ENCODE data around the gene SMOC2. TPM values are rescaled to one million over a fixed set of nuclear protein-coding genes. Genes with fewer than 3 reads are reported as not detected.

SMOC2 gene
- polyA plus RNA-seq, 1 of the 3 experiments (the other 2 are of a cell fraction): not detected

GRCh38 chr6:168441434-168442391 lies 729 bp downstream of the SMOC2 start:
- H3K9me2 ChIP-seq: no peaks in the 10 kb centered on the region
- H3K4me2 ChIP-seq: no peak overlapping the region

GRCh38 chr6:168442646-168443045 lies 1.7 kb downstream of the SMOC2 start:
- H3K27me3 ChIP-seq (ENCODE audit: insufficient read depth): no peaks in the 10 kb centered on the region
- no peak for TF ChIP-seq RAD21 (IDR thresholded peaks at IDR 0.05; ENCODE audit: low read length)
- H3K9me2 ChIP-seq: no peaks in the 10 kb centered on the region
- no peaks in the 10 kb centered on the region for H3K36me3 ChIP-seq (replicated peaks in 1 of 2; ENCODE audit: control insufficient read depth in 1 of 2, insufficient read depth in 2 of 2, low read length in 1 of 2)
- H3K4me2 ChIP-seq: no peak overlapping the region
- no peak for DNase-seq
- no peaks in the 10 kb centered on the region for H4K20me1 ChIP-seq (ENCODE audit: insufficient read depth)
- H3K4me1 ChIP-seq (ENCODE audit: control insufficient read depth in 1 of 2, insufficient read depth in 2 of 2, low read depth in 1 of 2, low read length in 1 of 2): peaks cover 0 to 2% of the 10 kb centered on the region in 2 experiments; a peak in 1 of 4 replicates
- WGBS (ENCODE audit: low lambda C conversion rate): 33% methylated on average over 5 of the region's 5 CpGs
- no peak overlapping the region for H3K4me3 ChIP-seq (ENCODE audit: low read depth in 2 of 2, low read length in 1 of 2)
- no peaks in the 10 kb centered on the region for H3K9me3 ChIP-seq
- no peak overlapping the region for H3K27ac ChIP-seq (ENCODE audit: low read depth in 2 of 2, low read length in 1 of 2)
- POLR2A ChIA-PET: no interaction called here
- H2AFZ ChIP-seq (ENCODE audit: low read depth): no peak overlapping the region
- no peaks in the 10 kb centered on the region for H3F3A ChIP-seq (replicated peaks; ENCODE audit: insufficient read depth)
- CTCF ChIA-PET: interaction anchor here (0.6 to 2.9 kb wide), 3 partner anchors 10 to 73 kb away, joined by 4 to 8 read pairs (median 4); no protein-coding TSS in a partner anchor
- no peak overlapping the region for H3K9ac ChIP-seq
- no peaks in the 10 kb centered on the region for H3K79me2 ChIP-seq (ENCODE audit: insufficient read depth)

More at GRCh38 chr6:168441434-168442391, 729 bp downstream of the SMOC2 start:
- H3K27me3 ChIP-seq (ENCODE audit: insufficient read depth): no peaks in the 10 kb centered on the region
- H2AFZ ChIP-seq (ENCODE audit: low read depth): no peak overlapping the region
- CTCF ChIA-PET: interaction anchor here (0.8 to 2.9 kb wide), 3 partner anchors 10 to 86 kb away, joined by 3 to 8 read pairs (median 3); no protein-coding TSS in a partner anchor
- DNase-seq: peak; percentile 57
- no peak overlapping the region for H3K27ac ChIP-seq (ENCODE audit: low read depth in 2 of 2, low read length in 1 of 2)
- H3K4me3 ChIP-seq (ENCODE audit: low read depth in 2 of 2, low read length in 1 of 2): peak overlapping the region in 1 of 2 experiments; percentile 34; a peak in 1 of 4 replicates
- H3F3A ChIP-seq (replicated peaks; ENCODE audit: insufficient read depth): no peaks in the 10 kb centered on the region
- POLR2A ChIA-PET: no interaction called here
- no peaks in the 10 kb centered on the region for H3K79me2 ChIP-seq (ENCODE audit: insufficient read depth)
- H4K20me1 ChIP-seq (ENCODE audit: insufficient read depth): no peaks in the 10 kb centered on the region
- TF ChIP-seq RAD21 (IDR thresholded peaks at IDR 0.05; ENCODE audit: low read length): no peak
- no peak for TF ChIP-seq YY1 (IDR thresholded peaks at IDR 0.05; ENCODE audit: low read depth)
- TF ChIP-seq EZH2phosphoT487 (IDR thresholded peaks at IDR 0.05; ENCODE audit: borderline replicate concordance, low read depth): no peak
- no peaks in the 10 kb centered on the region for H3K36me3 ChIP-seq (replicated peaks in 1 of 2; ENCODE audit: control insufficient read depth in 1 of 2, insufficient read depth in 2 of 2, low read length in 1 of 2)
- H3K9ac ChIP-seq: no peak overlapping the region
- H3K4me1 ChIP-seq (ENCODE audit: control insufficient read depth in 1 of 2, insufficient read depth in 2 of 2, low read depth in 1 of 2, low read length in 1 of 2): peaks cover 0 to 2% of the 10 kb centered on the region in 2 experiments; a peak in 1 of 4 replicates
- WGBS (ENCODE audit: low lambda C conversion rate): 45% methylated on average over 27 of the region's 87 CpGs
- H3K9me3 ChIP-seq: no peaks in the 10 kb centered on the region

DNA sequence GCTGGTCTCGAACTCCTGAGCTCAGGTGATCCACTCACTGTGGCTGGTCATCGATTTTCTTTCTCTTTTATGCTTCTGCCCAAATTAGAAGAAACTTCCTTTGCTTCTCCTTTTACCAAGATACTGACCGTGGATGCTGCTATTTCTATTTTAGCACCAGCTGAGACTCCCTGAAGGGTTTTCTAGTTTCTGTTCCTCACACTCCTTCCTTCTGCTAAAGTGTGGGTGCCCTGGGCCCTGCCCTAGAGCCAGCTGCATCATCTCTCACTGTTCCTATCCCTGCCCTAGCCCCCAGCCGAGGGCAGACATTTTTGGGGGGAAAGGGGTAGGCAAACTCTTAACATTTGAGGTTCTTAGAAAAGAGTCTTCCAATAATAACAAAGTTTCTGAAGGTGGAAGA lies 6.3 kb downstream of the SMOC2 start:
- no peaks in the 10 kb centered on the region for H3K27me3 ChIP-seq (ENCODE audit: insufficient read depth)
- H3K9ac ChIP-seq: no peak overlapping the region
- no peaks in the 10 kb centered on the region for H3K9me3 ChIP-seq
- POLR2A ChIA-PET: no interaction called here
- DNase-seq: no peak
- H2AFZ ChIP-seq (ENCODE audit: low read depth): no peak overlapping the region
- H3K27ac ChIP-seq (ENCODE audit: low read depth in 2 of 2, low read length in 1 of 2): no peak overlapping the region
- H3K4me1 ChIP-seq (ENCODE audit: control insufficient read depth in 1 of 2, insufficient read depth in 2 of 2, low read depth in 1 of 2, low read length in 1 of 2): no peaks in the 10 kb centered on the region
- H3K4me3 ChIP-seq (ENCODE audit: low read depth in 2 of 2, low read length in 1 of 2): no peak overlapping the region
- no peaks in the 10 kb centered on the region for H4K20me1 ChIP-seq (ENCODE audit: insufficient read depth)
- CTCF ChIA-PET: no interaction called here
- H3K4me2 ChIP-seq: no peak overlapping the region
- no peaks in the 10 kb centered on the region for H3K36me3 ChIP-seq (replicated peaks in 1 of 2; ENCODE audit: control insufficient read depth in 1 of 2, insufficient read depth in 2 of 2, low read length in 1 of 2)
- no peaks in the 10 kb centered on the region for H3F3A ChIP-seq (replicated peaks; ENCODE audit: insufficient read depth)
- no peaks in the 10 kb centered on the region for H3K9me2 ChIP-seq
- H3K79me2 ChIP-seq (ENCODE audit: insufficient read depth): no peaks in the 10 kb centered on the region
- WGBS (ENCODE audit: low lambda C conversion rate): 18% methylated on average over 4 of the region's 4 CpGs
- TF ChIP-seq MXI1 (IDR thresholded peaks at IDR 0.05; ENCODE audit: low read depth, low read length) (no peak), ELF1 (IDR thresholded peaks at IDR 0.05) (no peak), EZH2phosphoT487 (IDR thresholded peaks at IDR 0.05; ENCODE audit: borderline replicate concordance, low read depth) (no peak), CHD2 (IDR thresholded peaks at IDR 0.05; ENCODE audit: low read length, partially characterized antibody) (no peak)
